Ascending aorta (tissue), 2 donors: Measurements from ENCODE around the gene CDK1. TPM values are rescaled to one million over a fixed set of nuclear protein-coding genes. Genes with fewer than 3 reads are reported as not detected.

ENCODE experiments used
- DNase-seq, 2 donors: peaks; one replicate each; pipeline ENCODE4 v3.0.0-alpha.2; 2019; ENCODE audit warnings: low spot score in 2 of 2
- H3K27ac ChIP-seq, 2 donors: fragments of 200-600 bp; sonication (generic); one replicate each; pipeline ENCODE4 v1.5.1; 2016 to 2017; ENCODE audit warnings: mild to moderate bottlenecking in 1 of 2
- H3K27me3 ChIP-seq: fragments of 200-600 bp; sonication (generic); one replicate; pipeline ENCODE4 v1.5.1; 2017
- H3K36me3 ChIP-seq, 2 donors: fragments of 200-600 bp; sonication (generic); one replicate each; pipeline ENCODE4 v1.5.1; 2016
- H3K4me1 ChIP-seq, 2 donors: fragments of 200-600 bp; sonication (generic); one replicate each; pipeline ENCODE4 v1.5.1; 2016 to 2017; ENCODE audit warnings: mild to moderate bottlenecking in 1 of 2
- H3K4me3 ChIP-seq, 2 donors: fragments of 200-600 bp; sonication (generic); one replicate each; pipeline ENCODE4 v1.5.1; 2016 to 2017; ENCODE audit warnings: mild to moderate bottlenecking in 1 of 2
- H3K9me3 ChIP-seq, 2 donors: fragments of 200-600 bp; sonication (generic); one replicate each; pipeline ENCODE4 v1.5.1; 2016
- intact Hi-C: fragments of 100-400 bp; cut with DNase I; formaldehyde crosslinking; loops from one replicate; pipeline ENCODE4 v1.15.1; 2023
- total RNA-seq: library from RNA; depleted of rRNA; stranded (reverse); fragments of >200 nt; gene quantifications from one replicate; pipeline ENCODE4 v1.1.0, GENCODE V29; 2016
- TF ChIP-seq, protein P1 (sequence below), 3 experiments: fragments of 200-600 bp in 2 of 3; fragments of 450-650 bp in 1 of 3; sonication (generic) in 2 of 3; IDR thresholded peaks; one replicate each; pipeline ENCODE4 v1.5.1; 2016 to 2019; ENCODE audit warnings: antibody characterized with exemption in 3 of 3, mild to moderate bottlenecking in 1 of 3, moderate library complexity in 1 of 3

CDK1 gene
- total RNA-seq, 1 donor from 2014 or later, result not detected

DNA sequence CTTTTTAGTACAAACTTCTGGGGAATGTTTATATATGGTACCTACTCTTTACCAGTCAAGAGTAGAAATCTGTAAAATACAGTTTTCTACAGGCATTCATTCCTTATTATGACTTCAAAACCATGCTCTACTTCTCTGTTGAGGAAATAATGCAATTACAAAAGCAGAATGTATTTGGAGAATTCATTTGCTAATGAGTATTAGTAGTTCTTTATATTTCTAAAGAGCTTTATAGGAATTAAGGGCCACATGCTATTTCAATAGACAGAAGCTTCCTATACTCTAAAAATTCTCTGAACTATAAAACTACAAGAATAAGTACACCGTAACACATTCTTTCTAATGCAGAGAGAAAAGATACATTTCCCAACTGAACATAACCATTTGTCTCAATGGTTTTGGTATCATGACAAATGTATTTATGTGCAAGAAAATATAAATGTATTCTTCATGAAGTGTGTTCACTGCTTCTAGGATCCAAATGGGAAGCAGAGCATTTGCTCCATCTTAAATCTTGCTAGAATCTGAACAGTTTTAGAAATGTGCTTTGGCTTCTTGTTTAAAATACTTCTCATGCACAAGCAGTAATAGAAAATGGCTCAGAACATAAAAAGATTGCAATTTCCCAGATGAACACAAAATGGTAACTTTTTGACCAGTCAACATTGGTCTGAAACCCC lies 21.8 kb downstream of the CDK1 start:
- no peak for DNase-seq
- intact Hi-C loops, result no loop called here
- Histone ChIP-seq H3K4me3 (no peak overlapping the region), H3K4me1 (no peaks in the 10 kb centered on the region), H3K9me3 (no peaks in the 10 kb centered on the region), H3K27me3 (no peaks in the 10 kb centered on the region), H3K27ac (no peak overlapping the region), H3K36me3 (no peaks in the 10 kb centered on the region)
- TF ChIP-seq, protein P1, sequence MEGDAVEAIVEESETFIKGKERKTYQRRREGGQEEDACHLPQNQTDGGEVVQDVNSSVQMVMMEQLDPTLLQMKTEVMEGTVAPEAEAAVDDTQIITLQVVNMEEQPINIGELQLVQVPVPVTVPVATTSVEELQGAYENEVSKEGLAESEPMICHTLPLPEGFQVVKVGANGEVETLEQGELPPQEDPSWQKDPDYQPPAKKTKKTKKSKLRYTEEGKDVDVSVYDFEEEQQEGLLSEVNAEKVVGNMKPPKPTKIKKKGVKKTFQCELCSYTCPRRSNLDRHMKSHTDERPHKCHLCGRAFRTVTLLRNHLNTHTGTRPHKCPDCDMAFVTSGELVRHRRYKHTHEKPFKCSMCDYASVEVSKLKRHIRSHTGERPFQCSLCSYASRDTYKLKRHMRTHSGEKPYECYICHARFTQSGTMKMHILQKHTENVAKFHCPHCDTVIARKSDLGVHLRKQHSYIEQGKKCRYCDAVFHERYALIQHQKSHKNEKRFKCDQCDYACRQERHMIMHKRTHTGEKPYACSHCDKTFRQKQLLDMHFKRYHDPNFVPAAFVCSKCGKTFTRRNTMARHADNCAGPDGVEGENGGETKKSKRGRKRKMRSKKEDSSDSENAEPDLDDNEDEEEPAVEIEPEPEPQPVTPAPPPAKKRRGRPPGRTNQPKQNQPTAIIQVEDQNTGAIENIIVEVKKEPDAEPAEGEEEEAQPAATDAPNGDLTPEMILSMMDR (IDR thresholded peaks at IDR 0.05), result no peak

- Histone ChIP-seq H3K4me3 (no peak overlapping the region), H3K27ac (no peak overlapping the region), H3K36me3 (no peaks in the 10 kb centered on the region), H3K27me3 (no peaks in the 10 kb centered on the region), H3K9me3 (no peaks in the 10 kb centered on the region), H3K4me1 (no peaks in the 10 kb centered on the region)
- TF ChIP-seq, protein P1 (IDR thresholded peaks at IDR 0.05), result no peak
- DNase-seq, result no peak
- intact Hi-C loops, result no loop called here
Observed at GRCh38 chr10:60800918-60801317, 22.6 kb downstream of the CDK1 start.

DNA sequence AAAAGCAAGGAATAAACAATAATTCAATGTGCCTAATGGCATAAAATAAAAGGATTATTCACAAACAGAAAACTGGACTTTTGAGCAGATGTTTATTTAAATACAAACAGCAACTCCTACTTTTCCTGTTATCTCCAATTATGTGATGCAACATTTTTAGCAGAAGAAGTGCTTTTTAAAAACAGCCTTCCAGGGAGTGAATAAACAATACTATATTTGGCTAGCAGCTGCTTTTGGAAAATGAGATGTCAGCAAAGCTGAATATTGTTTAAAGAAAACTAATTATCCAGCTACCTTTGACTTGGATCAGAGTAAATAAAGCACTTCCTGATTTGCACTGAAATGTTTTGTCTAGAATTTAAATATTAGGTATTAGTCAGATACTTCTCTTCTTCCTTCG lies 23.2 kb downstream of the CDK1 start:
- DNase-seq, result no peak
- TF ChIP-seq, protein P1 (IDR thresholded peaks at IDR 0.05), result no peak
- Histone ChIP-seq H3K4me3 (no peak overlapping the region), H3K27me3 (no peaks in the 10 kb centered on the region), H3K9me3 (no peaks in the 10 kb centered on the region), H3K36me3 (no peaks in the 10 kb centered on the region), H3K4me1 (no peaks in the 10 kb centered on the region), H3K27ac (no peak overlapping the region)
- intact Hi-C loops, result no loop called here

DNA sequence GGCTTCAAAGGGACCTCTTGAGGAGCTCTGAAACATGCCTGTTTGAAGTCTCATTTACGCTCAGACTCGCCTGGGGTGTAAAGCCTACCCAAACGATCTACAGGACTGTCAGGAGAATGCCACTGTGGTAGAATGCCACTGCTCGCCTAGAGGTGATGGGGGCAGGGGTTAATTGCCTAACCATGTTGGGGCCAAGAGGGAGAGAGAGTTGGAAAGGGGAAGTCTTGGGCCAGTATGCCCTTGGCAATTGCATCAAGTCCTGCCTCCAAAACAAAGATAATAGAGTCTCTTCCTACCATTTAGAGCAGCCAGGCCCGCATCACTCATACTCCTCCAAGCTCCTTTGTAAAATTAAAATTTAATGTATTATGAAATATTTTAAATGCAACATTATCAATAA lies 25.2 kb downstream of the CDK1 start:
- no peaks in the 10 kb centered on the region for H3K4me1 ChIP-seq
- intact Hi-C loops, result no loop called here
- no peaks in the 10 kb centered on the region for H3K9me3 ChIP-seq
- no peaks in the 10 kb centered on the region for H3K27me3 ChIP-seq
- no peak overlapping the region for H3K4me3 ChIP-seq
- TF ChIP-seq, protein P1 (IDR thresholded peaks at IDR 0.05), result no peak
- no peaks in the 10 kb centered on the region for H3K36me3 ChIP-seq
- DNase-seq, result no peak
- no peak overlapping the region for H3K27ac ChIP-seq

DNA sequence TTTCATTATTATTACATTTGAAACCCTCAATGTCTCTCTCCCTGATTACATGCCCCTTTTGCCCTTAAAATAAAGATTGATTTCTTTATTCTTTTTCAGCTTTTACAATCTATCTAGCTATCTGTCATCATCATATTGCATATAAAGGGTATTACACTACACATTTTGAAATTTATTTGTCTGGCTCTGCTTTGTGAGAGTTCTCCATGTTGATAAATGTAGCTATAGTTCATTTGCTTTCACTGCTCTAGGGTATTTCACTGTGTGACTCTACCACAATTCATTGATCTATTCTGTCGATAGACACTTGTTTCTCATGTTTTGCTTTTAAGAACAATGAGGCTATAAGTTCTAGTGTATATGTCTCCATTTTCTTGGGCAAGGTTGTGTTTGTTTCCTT lies 25.6 kb downstream of the CDK1 start:
- Histone ChIP-seq H3K9me3 (no peaks in the 10 kb centered on the region), H3K27ac (no peak overlapping the region), H3K4me3 (no peak overlapping the region), H3K36me3 (no peaks in the 10 kb centered on the region), H3K27me3 (no peaks in the 10 kb centered on the region), H3K4me1 (no peaks in the 10 kb centered on the region)
- no peak for DNase-seq
- TF ChIP-seq, protein P1 (IDR thresholded peaks at IDR 0.05), result no peak
- intact Hi-C loops, result no loop called here

DNA sequence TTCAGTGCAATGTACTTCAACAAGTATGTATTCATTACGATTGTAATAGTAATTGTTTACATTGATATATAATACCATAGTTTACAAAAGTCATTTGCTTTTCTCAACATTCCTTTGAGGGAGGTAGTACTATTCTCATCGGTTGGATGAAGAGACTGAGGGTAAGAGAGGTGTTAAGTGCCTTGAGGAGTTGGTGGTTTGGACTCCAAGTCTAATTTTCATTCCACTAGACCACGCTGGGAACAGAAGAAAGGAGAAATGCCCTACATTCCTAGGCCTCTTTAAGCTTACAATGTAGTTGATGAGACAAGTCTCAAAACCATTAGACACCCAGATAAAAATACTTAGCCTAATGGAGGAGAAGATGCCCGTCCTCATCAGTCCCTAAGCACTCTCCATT lies 28.6 kb downstream of the CDK1 start:
- TF ChIP-seq, protein P1 (IDR thresholded peaks at IDR 0.05), result no peak
- Histone ChIP-seq H3K4me1 (peaks cover 0 to 6% of the 10 kb centered on the region in 2 donors), H3K36me3 (no peaks in the 10 kb centered on the region), H3K27ac (no peak overlapping the region), H3K4me3 (no peak overlapping the region), H3K9me3 (no peaks in the 10 kb centered on the region), H3K27me3 (no peaks in the 10 kb centered on the region)
- DNase-seq, result no peak
- intact Hi-C loops, result no loop called here
